Stomach (tissue), 9 donors: ENCODE measurements around the gene HEXIM1. TPM values are rescaled to one million over a fixed set of nuclear protein-coding genes. Genes with fewer than 3 reads are reported as not detected.

Experiments used
- DNase-seq, 2 donors: peaks; one replicate each; pipeline versions ENCODE4 v3.0.0 to v3.0.0-alpha.2; 2013 to 2019
- H3K27ac ChIP-seq, 5 donors: fragments of 200-600 bp in 4 of 5; sonication (generic) in 4 of 5; one replicate each; pipeline ENCODE4 v1.5.1; 2013 to 2019; ENCODE audit warnings: mild to moderate bottlenecking in 1 of 5, moderate library complexity in 1 of 5
- H3K27me3 ChIP-seq, 3 donors: fragments of 200-600 bp; sonication (generic); one replicate each; pipeline ENCODE4 v1.5.1; 2017 to 2019; ENCODE audit warnings: mixed run types in 1 of 3
- H3K36me3 ChIP-seq, 4 donors: fragments of 200-600 bp; sonication (generic); 1 replicate in 3 of 4; 2 replicates in 1 of 4; pipeline ENCODE4 v1.5.1; 2016 to 2019
- H3K4me1 ChIP-seq, 4 donors: fragments of 200-600 bp; sonication (generic); one replicate each; pipeline ENCODE4 v1.5.1; 2016 to 2019
- H3K4me3 ChIP-seq, 4 donors: fragments of 200-600 bp; sonication (generic) in 3 of 4; one replicate each; pipeline ENCODE4 v1.5.1; 2016 to 2019; ENCODE audit warnings: mild to moderate bottlenecking in 1 of 4
- H3K9me3 ChIP-seq, 4 donors: fragments of 200-600 bp; sonication (generic); one replicate each; pipeline ENCODE4 v1.5.1; 2016 to 2019
- CTCF ChIP-seq, 7 experiments: fragments of 450-650 bp in 4 of 7; fragments of 200-600 bp in 3 of 7; sonication (generic) in 3 of 7; IDR thresholded peaks; one replicate each; pipeline ENCODE4 v1.5.1; 2016 to 2019; ENCODE audit warnings: antibody characterized with exemption in 7 of 7, control low read depth in 2 of 7, mild to moderate bottlenecking in 1 of 7
- EP300 ChIP-seq: sonication (generic); formaldehyde crosslinking; IDR thresholded peaks from one replicate; pipeline ENCODE4 v1.6.1; 2017; ENCODE audit warnings: antibody characterized with exemption
- POLR2A ChIP-seq, 4 donors: fragments of 450-650 bp; IDR thresholded peaks; one replicate each; pipeline ENCODE4 v1.6.1; 2016; ENCODE audit warnings: antibody characterized with exemption in 4 of 4, control low read depth in 2 of 4, mild to moderate bottlenecking in 1 of 4, moderate library complexity in 1 of 4
- POLR2AphosphoS5 ChIP-seq, 3 donors: sonication (generic); formaldehyde crosslinking; IDR thresholded peaks; one replicate each; pipeline ENCODE4 v1.6.1; 2016; ENCODE audit warnings: antibody characterized with exemption in 3 of 3
- WGBS, 5 donors: extraction: QIAGEN DNeasy Blood & Tissue Kit in 3 of 5; methylation state at CpG; one replicate each; pipeline versions ENCODE4 v1.1.5 to v1.1.7; 2013 to 2018; 5-methylcytosine and 5-hydroxymethylcytosine counted together
- intact Hi-C: fragments of 100-400 bp; cut with DNase I; formaldehyde crosslinking; loops from one replicate; pipeline ENCODE4 v1.15.1; 2023; ENCODE audit warnings: low total_unique reads
- polyA plus RNA-seq, 3 donors: library from polyadenylated mRNA; stranded (reverse); fragments of 200-250 nt; gene quantifications; one replicate each; pipeline ENCODE4 v1.2.3, GENCODE V29; 2013
- total RNA-seq, 5 donors: library from RNA; depleted of rRNA; stranded (reverse); fragments of >200 nt; gene quantifications; one replicate each; pipeline versions ENCODE4 v1.1.0 to v1.2.3, GENCODE V29; 2014 to 2016
- donor health status: healthy with polysubstance abuse.
- donor health status: Bipolar disorder and iron deficiency.
- donor health status: healthy.

The HEXIM1 gene
- total and polyA plus RNA-seq, 8 donors: 6.4 to 23.8 (median 15.7) TPM

DNA sequence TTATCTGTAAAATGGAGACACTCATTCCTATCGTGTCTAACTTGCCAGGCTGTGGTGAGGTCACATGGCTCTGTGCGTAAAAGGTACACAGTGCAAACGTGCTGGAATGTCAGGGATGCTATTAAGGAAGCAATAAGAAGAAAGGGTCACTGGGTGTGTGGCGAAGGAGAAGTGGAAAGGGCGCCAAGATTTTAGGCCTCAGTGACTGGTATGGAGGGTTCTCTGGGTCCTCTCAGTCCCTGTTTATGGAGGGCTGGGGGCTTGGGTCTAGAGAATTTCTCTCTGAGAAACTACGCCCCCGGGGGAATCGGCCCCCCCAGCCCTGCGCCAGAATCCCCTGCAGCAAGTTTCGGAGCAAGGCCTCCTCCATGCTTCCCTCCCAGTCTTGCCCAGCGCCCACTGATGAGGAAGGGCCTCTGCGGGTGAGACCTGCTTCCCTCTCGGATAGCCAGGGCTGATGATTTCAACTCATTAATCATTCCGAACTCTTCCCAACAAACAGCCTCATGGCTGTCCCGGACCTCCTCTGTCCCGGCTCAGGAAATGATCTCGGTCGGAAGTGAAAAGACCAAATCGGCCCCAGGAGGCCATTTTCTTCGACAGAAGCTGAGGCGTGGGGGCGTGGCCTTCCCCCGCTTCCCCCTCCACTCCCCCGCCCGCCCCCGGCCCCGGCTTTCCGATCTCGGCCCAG, 1.2 kb upstream of the HEXIM1 start:
- Histone ChIP-seq H3K27me3 (no peaks in the 10 kb centered on the region), H3K9me3 (no peaks in the 10 kb centered on the region), H3K27ac (peak overlapping the region; percentile 96 to 99 (median 98)), H3K4me1 (peaks cover 46 to 63% (median 54%) of the 10 kb centered on the region in 4 donors), H3K36me3 (no peaks in the 10 kb centered on the region), H3K4me3 (peak overlapping the region; percentile 64 to 92 (median 83))
- 5 to 7% (median 5%) methylated on average over 25 to 29 of the region's 29 CpGs for WGBS, 5 donors
- intact Hi-C loops: no loop called here
- TF ChIP-seq EP300 (no peak), POLR2A (IDR thresholded peaks at IDR 0.05) (no peak), POLR2AphosphoS5 (IDR thresholded peaks at IDR 0.05) (peak; percentile 63 to 83 (median 80)), CTCF (IDR thresholded peaks at IDR 0.05) (no peak)
- peak; percentile 71 to 92 for DNase-seq

- DNase-seq: peak; percentile 74 to 97
- Histone ChIP-seq H3K4me3 (peak overlapping the region; percentile 64 to 92 (median 83)), H3K27ac (peak overlapping the region; percentile 96 to 99 (median 98)), H3K9me3 (no peaks in the 10 kb centered on the region), H3K36me3 (no peaks in the 10 kb centered on the region), H3K4me1 (peaks cover 50 to 70% (median 60%) of the 10 kb centered on the region in 4 donors), H3K27me3 (no peaks in the 10 kb centered on the region)
- 0 to 1% (median 0%) methylated on average over 35 to 38 of the region's 38 CpGs for WGBS, 5 donors
- intact Hi-C loops: no loop called here
- no peak for TF ChIP-seq EP300
- peak in 1 of 7 experiments; percentile 17 for TF ChIP-seq CTCF (IDR thresholded peaks at IDR 0.05)
- TF ChIP-seq POLR2A (IDR thresholded peaks at IDR 0.05): no peak
- TF ChIP-seq POLR2AphosphoS5 (IDR thresholded peaks at IDR 0.05): peak; percentile 67 to 90 (median 81)
Observed at GRCh38 chr17:45147581-45148182, 593 bp upstream of the HEXIM1 start.

- H3K27ac ChIP-seq: peak overlapping the region; percentile 89 to 99 (median 97)
- H3K36me3 ChIP-seq: no peaks in the 10 kb centered on the region
- H3K9me3 ChIP-seq: no peaks in the 10 kb centered on the region
- DNase-seq: peak; percentile 80 to 96
- WGBS, 5 donors: 0 to 1% (median 0%) methylated on average over 17 to 32 of the region's 32 CpGs
- peak in 5 of 7 experiments; percentile 64 to 77 (median 72) for TF ChIP-seq CTCF (IDR thresholded peaks at IDR 0.05)
- no peak for TF ChIP-seq EP300
- TF ChIP-seq POLR2AphosphoS5 (IDR thresholded peaks at IDR 0.05): peak; percentile 55 to 82 (median 63)
- H3K27me3 ChIP-seq: no peaks in the 10 kb centered on the region
- intact Hi-C loops: no loop called here
- H3K4me3 ChIP-seq: peak overlapping the region; percentile 82 to 92 (median 83)
- H3K4me1 ChIP-seq: peaks cover 43 to 72% (median 55%) of the 10 kb centered on the region in 4 donors
Observed at GRCh38 chr17:45149037-45149668, 878 bp downstream of the HEXIM1 start.
